NCI-H187 treated with DMSO at 0.1 percent for 48 hours (cell line): ENCODE data around the gene GRAMD4.

Experiments
- DNase-seq: peaks from one replicate; lab custom pipeline; 2025; lab: John Stamatoyannopoulos, UW

The GRAMD4 gene

DNA sequence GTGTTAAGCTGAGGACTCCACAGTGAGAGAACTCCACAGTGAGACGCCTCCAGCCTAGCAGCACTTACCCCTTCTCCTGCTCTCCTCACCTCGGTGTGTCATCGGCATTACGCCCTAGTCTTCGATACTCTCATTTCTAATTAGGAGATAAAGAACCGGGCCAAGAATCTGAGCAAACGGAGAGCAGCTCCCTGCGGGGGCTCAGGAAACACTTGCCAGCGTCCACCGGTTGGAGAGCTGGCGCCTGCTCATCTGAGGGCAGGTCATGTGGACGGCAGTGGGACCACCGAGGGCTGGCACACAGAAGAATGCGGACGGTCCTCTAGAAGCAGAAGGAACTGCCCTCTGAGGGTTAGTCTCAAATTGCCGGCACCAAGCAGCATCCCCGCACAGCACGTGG, 104.9 kb downstream of the GRAMD4 start:
- DNase-seq: no peak

DNA sequence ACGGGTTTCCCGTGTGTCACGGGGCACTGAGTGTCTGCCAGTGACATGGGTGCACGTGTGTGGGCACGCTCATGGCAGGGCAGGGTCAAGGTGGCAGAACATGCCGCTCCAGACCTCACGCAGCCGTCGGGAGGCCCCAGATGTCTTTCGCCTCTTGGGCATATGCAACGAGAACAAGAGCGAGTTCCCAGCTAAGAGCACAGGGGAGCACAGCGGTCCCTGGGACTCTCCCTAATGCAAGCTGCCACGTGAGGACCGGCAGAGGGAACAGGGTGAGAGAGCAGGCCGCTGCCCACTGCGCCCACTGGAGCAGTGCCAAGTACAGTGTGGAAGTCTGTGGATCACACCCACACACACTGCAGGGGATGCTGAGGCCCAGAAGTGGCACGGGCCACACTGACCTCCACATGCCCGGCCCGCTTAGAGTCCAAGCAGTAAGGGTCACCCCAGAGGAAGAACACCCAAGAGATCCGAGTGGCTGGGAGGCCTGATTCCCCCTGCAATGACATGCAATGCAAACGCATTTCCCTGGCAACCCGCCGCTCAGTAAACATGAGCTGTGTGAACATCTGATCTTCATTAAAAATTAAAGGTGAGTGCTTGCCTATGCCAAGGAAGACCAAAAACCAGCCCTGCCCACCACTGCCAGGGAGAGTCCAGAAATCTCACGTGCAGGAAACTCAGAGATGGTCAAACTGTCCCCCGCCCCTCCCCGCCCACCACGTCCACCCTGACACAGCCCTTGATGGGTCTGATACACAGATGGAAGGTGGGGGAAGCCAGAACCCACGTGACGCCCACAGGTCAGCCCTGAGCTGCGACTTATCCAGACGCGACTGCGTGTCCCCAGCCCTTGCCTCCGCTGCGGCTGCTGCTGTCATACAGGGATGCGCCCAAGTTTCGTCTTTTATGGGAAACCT, 106.1 kb downstream of the GRAMD4 start:
- no peak for DNase-seq

DNA sequence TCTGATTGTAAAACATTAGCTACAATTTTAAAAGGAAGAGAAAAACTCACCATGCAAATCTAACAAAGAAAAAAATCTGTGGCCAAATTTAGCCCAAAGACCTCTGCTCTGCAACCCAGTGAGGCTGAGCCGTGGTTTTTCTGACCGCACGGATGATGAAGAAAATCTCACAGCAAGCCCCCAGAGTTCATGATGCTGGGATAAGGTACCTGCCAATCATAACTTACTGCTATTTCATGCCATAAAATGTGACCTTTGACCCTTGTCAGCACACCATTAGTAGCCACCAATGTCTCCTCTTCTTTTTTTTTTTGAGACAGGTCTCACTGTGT, 106.8 kb downstream of the GRAMD4 start:
- DNase-seq: no peak

DNA sequence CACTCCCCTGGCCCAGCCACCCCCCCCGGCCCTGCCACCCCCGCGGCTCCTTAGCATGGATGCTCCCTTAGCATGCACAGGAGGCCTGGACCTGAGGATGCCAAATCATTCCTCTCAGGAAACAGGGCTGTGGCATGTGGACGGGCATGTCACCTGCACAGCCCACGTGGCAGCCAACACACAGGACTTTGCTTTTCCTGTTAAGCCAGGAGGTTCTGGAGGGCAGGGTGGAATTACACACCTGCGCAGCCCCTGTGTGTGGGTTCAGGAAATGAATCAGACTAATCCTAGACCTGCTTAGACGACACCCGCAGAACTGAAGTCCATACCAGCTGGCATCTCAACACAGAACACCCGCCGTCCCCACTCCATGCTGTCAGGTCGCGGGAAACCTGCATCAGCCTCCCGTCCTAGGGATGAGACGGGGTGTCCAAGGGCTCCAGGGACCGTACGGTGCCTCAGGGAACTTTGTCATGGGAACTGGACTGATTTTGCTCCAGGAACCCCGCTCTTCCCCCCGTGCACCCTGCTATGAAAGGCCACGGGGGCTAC, 107.7 kb downstream of the GRAMD4 start:
- DNase-seq: no peak

DNA sequence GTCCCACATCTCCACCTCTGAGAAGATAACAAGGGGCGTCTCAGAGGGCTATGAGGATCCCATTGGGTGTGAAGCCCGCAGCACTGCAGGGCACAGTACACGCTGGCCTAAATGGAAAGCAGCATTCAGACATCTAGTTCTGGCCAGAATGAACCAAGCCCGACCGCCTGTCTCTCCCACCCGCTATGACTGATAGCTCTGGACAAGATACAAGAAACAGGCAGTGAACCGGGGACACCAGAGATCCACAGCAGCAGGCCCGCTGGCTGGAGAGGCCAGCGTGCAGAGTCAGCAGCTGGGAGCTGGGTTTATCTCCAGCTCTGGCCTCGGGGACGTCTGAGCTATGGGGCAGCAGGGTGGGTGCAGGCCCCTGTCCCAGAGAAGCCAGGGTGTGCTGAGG, 108.3 kb downstream of the GRAMD4 start:
- DNase-seq: no peak
